HepG2 (cell line): ENCODE results near the gene FLYWCH1. TPM values are rescaled to one million over a fixed set of nuclear protein-coding genes. Genes with fewer than 3 reads are reported as not detected.

Source experiments
- ATAC-seq: fragments of 200-7000 bp; cut with Tn5 transposase; 3 replicates; pipeline ENCODE4 v1.9.1; 2020; ENCODE audit warnings: mild to moderate bottlenecking, moderate library complexity
- BruUV-seq: library from RNA; stranded (reverse); fragments of 400-500 nt; replicated peaks from 2 replicates; lab custom pipeline; 2021; lab: Mats Ljungman, UMichigan
- CTCF ChIA-PET: fragments of 300-600 bp; formaldehyde crosslinking; extraction: SDS; loops from one replicate; lab custom pipeline; 2021; ENCODE audit warnings: low total read pairs, inconsistent platforms, low intra/inter-chr PET ratio; lab: Yijun Ruan, JAX
- POLR2A ChIA-PET: fragments of 350-600 bp; sonication (Branson Sonifier 250); formaldehyde crosslinking; loops from one replicate; lab custom pipeline; 2020; ENCODE audit warnings: antibody characterized with exemption, inconsistent platforms; lab: Yijun Ruan, JAX
- DNase-seq: peaks from one replicate; pipeline ENCODE4 v3.0.0-alpha.2; 2015; ENCODE audit warnings: low spot score
- FAIRE-seq: peaks from 3 replicates; lab custom pipeline; 2011; peaks lifted over from hg19 to GRCh38; lab: Jason Lieb, UNC
- H2AFZ ChIP-seq: one replicate; pipeline ENCODE4 v1.6.1; 2011; ENCODE audit warnings: low read length, inconsistent platforms
- H3K27ac ChIP-seq: fragments of 300-600 bp; 3 replicates; pipeline ENCODE4 v1.8.0; 2011; ENCODE audit warnings: mixed run types, mild to moderate bottlenecking, mixed read lengths, low read length, inconsistent platforms; ENCODE audit not compliant: insufficient read depth; ENCODE audit errors: extremely low read length
- H3K27me3 ChIP-seq, 2 experiments: fragments of 200-600 bp in 1 of 2; 2 replicates in 1 of 2; 3 replicates in 1 of 2; pipeline versions ENCODE4 v1.6.0 to v1.8.0; 2011; ENCODE audit warnings: low read length in 2 of 2, mild to moderate bottlenecking in 2 of 2, moderate library complexity in 2 of 2, inconsistent platforms in 1 of 2; ENCODE audit not compliant: insufficient read depth in 2 of 2, control insufficient read depth in 1 of 2
- H3K36me3 ChIP-seq, 2 experiments: fragments of 200-600 bp in 1 of 2; replicated peaks in 1 of 2; 2 replicates in 1 of 2; 3 replicates in 1 of 2; pipeline versions ENCODE4 v1.5.1 to v1.8.0; 2011; ENCODE audit warnings: low read length in 2 of 2, inconsistent platforms in 1 of 2; ENCODE audit not compliant: insufficient read depth in 2 of 2, control insufficient read depth in 1 of 2
- H3K4me1 ChIP-seq: 2 replicates; pipeline ENCODE4 v1.5.1; 2012; ENCODE audit warnings: low read length, inconsistent platforms; ENCODE audit not compliant: insufficient read depth
- H3K4me2 ChIP-seq: 2 replicates; pipeline ENCODE4 v1.6.0; 2011; ENCODE audit warnings: low read depth, low read length, inconsistent platforms
- H3K4me3 ChIP-seq, 3 experiments: fragments of 200-600 bp in 1 of 3; sonication (generic), shearing (Covaris generic) in 1 of 3; replicated peaks in 1 of 3; 2 replicates each; pipeline ENCODE4 v1.5.1; 2011 to 2016; ENCODE audit warnings: low read length in 3 of 3, inconsistent platforms in 2 of 3, low read depth in 2 of 3, mild to moderate bottlenecking in 2 of 3, control low read depth in 1 of 3, mixed read lengths in 1 of 3; ENCODE audit not compliant: insufficient read depth in 1 of 3
- H3K79me2 ChIP-seq: one replicate; pipeline ENCODE4 v1.6.1; 2011; ENCODE audit warnings: low read length, inconsistent platforms; ENCODE audit not compliant: insufficient read depth
- H3K9ac ChIP-seq: 2 replicates; pipeline ENCODE4 v1.6.0; 2011; ENCODE audit warnings: mild to moderate bottlenecking, low read depth, low read length, inconsistent platforms; ENCODE audit not compliant: insufficient read depth
- H3K9me3 ChIP-seq: 2 replicates; pipeline ENCODE4 v1.5.1; 2012; ENCODE audit warnings: mild to moderate bottlenecking, low read length
- H4K20me1 ChIP-seq: 2 replicates; pipeline ENCODE4 v1.6.0; 2011; ENCODE audit warnings: inconsistent platforms, mild to moderate bottlenecking, low read length, moderate library complexity; ENCODE audit not compliant: insufficient read depth
- GABPB1 ChIP-seq: IDR thresholded peaks from 2 replicates; pipeline ENCODE4 v1.6.1; 2016; ENCODE audit warnings: mild to moderate bottlenecking, missing genetic modification reagents, moderate library complexity, missing compliant biosample characterization
- ISL2 ChIP-seq: sonication (generic); formaldehyde crosslinking; IDR thresholded peaks from 2 replicates; pipeline ENCODE4 v1.5.0; 2020; ENCODE audit warnings: missing genetic modification reagents
- MAZ ChIP-seq, 2 experiments: sonication (generic) in 1 of 2; formaldehyde crosslinking in 1 of 2; IDR thresholded peaks; 2 replicates each; pipeline versions ENCODE4 v1.5.0 to v1.6.1; 2012 to 2020; ENCODE audit warnings: low read depth in 2 of 2, mild to moderate bottlenecking in 2 of 2, borderline replicate concordance in 1 of 2, improper control_type of control experiment in 1 of 2, low read length in 1 of 2, missing genetic modification reagents in 1 of 2, moderate library complexity in 1 of 2
- SMARCC2 ChIP-seq: fragments of 450-650 bp; IDR thresholded peaks from 2 replicates; pipeline ENCODE4 v1.6.1; 2017; ENCODE audit warnings: antibody characterized with exemption, mild to moderate bottlenecking
- SP140L ChIP-seq: sonication (generic); formaldehyde crosslinking; IDR thresholded peaks from 2 replicates; pipeline ENCODE4 v1.4.0; 2020; ENCODE audit warnings: missing genetic modification reagents, borderline replicate concordance
- SRSF9 ChIP-seq: fragments of 200-400 bp; formaldehyde crosslinking; IDR thresholded peaks from 2 replicates; pipeline ENCODE4 v1.6.1; 2018; ENCODE audit warnings: borderline replicate concordance, mild to moderate bottlenecking, low read depth, low read length; ENCODE audit not compliant: insufficient read depth, poor library complexity, severe bottlenecking
- TOPORS ChIP-seq: sonication (generic); formaldehyde crosslinking; IDR thresholded peaks from 2 replicates; pipeline ENCODE4 v1.8.0; 2023; ENCODE audit warnings: mild to moderate bottlenecking, missing genetic modification reagents
- ZFP36 ChIP-seq: fragments of 150-350 bp; IDR thresholded peaks from 2 replicates; pipeline ENCODE4 v1.6.1; 2018; ENCODE audit warnings: borderline replicate concordance, low read length, low read depth; ENCODE audit not compliant: partially characterized antibody
- ZNF205 ChIP-seq: IDR thresholded peaks from 2 replicates; pipeline ENCODE4 v1.6.1; 2018; ENCODE audit warnings: missing biosample characterization, missing genetic modification reagents
- ZNF430 ChIP-seq: sonication (generic); formaldehyde crosslinking; IDR thresholded peaks from 2 replicates; pipeline ENCODE4 v1.9.0; 2021; ENCODE audit warnings: mild to moderate bottlenecking, missing genetic modification reagents
- ZNF543 ChIP-seq: sonication (generic); formaldehyde crosslinking; IDR thresholded peaks from 2 replicates; pipeline ENCODE4 v1.4.0; 2020; ENCODE audit warnings: mild to moderate bottlenecking, missing genetic modification reagents
- ZNF660 ChIP-seq: sonication (generic); formaldehyde crosslinking; IDR thresholded peaks from 2 replicates; pipeline ENCODE4 v1.5.1; 2020; ENCODE audit warnings: mild to moderate bottlenecking, low read depth, missing genetic modification reagents, borderline replicate concordance
- WGBS: methylation state at CpG from one replicate; pipeline ENCODE4 v1.1.6; 2017; ENCODE audit warnings: low lambda C conversion rate; 5-methylcytosine and 5-hydroxymethylcytosine counted together
- in situ Hi-C: cut with HindIII; loops from 2 replicates; pipeline ENCODE4 v1.10.0; 2017; ENCODE audit warnings: low pct_unique_long_range_greater_than_20kb; ENCODE audit not compliant: extremely low pct_ligation_motif_present
- intact Hi-C: fragments of 100-400 bp; cut with micrococcal nuclease; formaldehyde crosslinking; loops from one replicate; pipeline ENCODE4 v1.10.0; 2022; ENCODE audit not compliant: unreplicated experiment
- polyA plus RNA-seq, 8 experiments: library from polyadenylated mRNA; depleted of rRNA in 3 of 8; stranded (reverse) in 7 of 8; unstranded in 1 of 8; fragments of >200 nt; fragmentation: Illumina TruSeq in 4 of 8; extraction: Trizol in 4 of 8; gene quantifications; 2 replicates each; pipeline versions ENCODE4 v1.2.1 to v1.2.3, GENCODE V29; 2011 to 2016; ENCODE audit warnings: low read depth in 4 of 8, missing spikeins in 1 of 8, mixed read lengths in 1 of 8; ENCODE audit not compliant: insufficient read depth in 1 of 8
- total RNA-seq, 5 experiments: library from RNA; depleted of rRNA; stranded (reverse); fragments of >200 nt; fragmentation: Illumina TruSeq; extraction: Trizol; gene quantifications; 2 replicates each; pipeline ENCODE4 v1.2.3, GENCODE V29; 2016; ENCODE audit warnings: low read depth in 1 of 5
- TF ChIP-seq, protein P1 (sequence below): sonication (generic); formaldehyde crosslinking; IDR thresholded peaks from 2 replicates; pipeline ENCODE4 v1.5.0; 2020; ENCODE audit warnings: mild to moderate bottlenecking, missing genetic modification reagents
- TF ChIP-seq, protein P2 (sequence below): sonication (generic); formaldehyde crosslinking; IDR thresholded peaks from 2 replicates; pipeline ENCODE4 v1.5.1; 2020; ENCODE audit warnings: missing genetic modification reagents, mild to moderate bottlenecking, borderline replicate concordance
- TF ChIP-seq, protein P3 (sequence below): sonication (generic); formaldehyde crosslinking; IDR thresholded peaks from 2 replicates; pipeline ENCODE4 v1.5.0; 2020; ENCODE audit warnings: missing genetic modification reagents, mild to moderate bottlenecking, borderline replicate concordance

FLYWCH1 gene
- total and polyA plus RNA-seq, 2 of the 13 experiments (the other 11 are each of a cell fraction or from before 2014, with no cell fraction given): 7.3 to 12.4 TPM

DNA sequence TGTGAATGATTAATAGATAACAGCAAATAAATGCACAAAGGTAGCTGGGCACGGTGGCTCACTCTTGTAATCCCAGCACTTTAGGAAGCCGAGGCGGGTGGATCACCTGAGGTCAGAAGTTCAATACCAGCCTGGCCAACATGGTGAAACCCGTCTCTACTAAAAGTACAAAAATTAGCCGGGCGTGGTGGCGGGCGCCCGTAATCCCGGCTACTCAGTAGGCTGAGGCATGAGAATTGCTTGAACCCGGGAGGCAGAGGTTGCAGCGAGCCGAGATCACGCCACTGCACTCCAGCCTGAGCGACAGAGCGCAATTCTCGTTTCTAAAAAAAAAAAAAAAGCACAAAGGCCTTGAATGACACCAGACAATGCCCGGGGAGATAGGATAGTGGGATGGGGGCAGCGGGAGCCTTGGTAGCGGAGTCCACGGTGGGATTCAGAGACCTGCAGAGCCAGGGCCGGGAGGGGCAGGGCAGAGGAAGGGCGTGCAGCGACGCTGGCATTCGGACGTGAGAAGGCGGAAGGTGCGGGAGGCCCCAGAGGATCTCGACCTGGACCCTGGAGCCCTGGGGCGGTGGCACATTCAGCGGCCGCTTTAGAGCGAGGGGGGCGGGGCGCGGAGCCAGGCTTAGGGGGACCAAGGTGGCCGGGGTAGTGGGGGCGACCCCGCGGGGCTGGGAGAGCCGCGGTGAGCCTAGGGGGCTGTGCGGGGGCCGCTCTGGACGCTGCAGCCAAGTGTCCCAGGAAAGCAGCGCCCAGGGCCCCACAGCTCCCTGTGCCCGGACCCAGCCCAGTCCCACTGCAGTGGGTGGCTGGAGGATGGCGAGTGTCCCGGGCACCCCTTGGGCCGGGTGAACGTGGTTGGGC is 29.7 kb upstream of the FLYWCH1 start:
- ATAC-seq: peak; percentile 48
- Histone ChIP-seq H3K4me2 (peak overlapping the region; percentile 79), H3K9ac (peak overlapping the region; percentile 46; the same call in 1 of the 2 replicates)
- TF ChIP-seq, protein P1, sequence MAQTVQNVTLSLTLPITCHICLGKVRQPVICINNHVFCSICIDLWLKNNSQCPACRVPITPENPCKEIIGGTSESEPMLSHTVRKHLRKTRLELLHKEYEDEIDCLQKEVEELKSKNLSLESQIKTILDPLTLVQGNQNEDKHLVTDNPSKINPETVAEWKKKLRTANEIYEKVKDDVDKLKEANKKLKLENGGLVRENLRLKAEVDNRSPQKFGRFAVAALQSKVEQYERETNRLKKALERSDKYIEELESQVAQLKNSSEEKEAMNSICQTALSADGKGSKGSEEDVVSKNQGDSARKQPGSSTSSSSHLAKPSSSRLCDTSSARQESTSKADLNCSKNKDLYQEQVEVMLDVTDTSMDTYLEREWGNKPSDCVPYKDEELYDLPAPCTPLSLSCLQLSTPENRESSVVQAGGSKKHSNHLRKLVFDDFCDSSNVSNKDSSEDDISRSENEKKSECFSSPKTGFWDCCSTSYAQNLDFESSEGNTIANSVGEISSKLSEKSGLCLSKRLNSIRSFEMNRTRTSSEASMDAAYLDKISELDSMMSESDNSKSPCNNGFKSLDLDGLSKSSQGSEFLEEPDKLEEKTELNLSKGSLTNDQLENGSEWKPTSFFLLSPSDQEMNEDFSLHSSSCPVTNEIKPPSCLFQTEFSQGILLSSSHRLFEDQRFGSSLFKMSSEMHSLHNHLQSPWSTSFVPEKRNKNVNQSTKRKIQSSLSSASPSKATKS (CRISPR knock-in tag): no peak
- no peak for TF ChIP-seq SRSF9
- no peak; the same call in 1 of the 2 replicates for TF ChIP-seq ZNF660 (CRISPR knock-in tag)
- TF ChIP-seq ZFP36: no peak
- TF ChIP-seq ZNF543 (CRISPR knock-in tag): no peak
- peak; percentile 16; the same call in 1 of the 2 replicates for TF ChIP-seq GABPB1
- TF ChIP-seq, protein P2, sequence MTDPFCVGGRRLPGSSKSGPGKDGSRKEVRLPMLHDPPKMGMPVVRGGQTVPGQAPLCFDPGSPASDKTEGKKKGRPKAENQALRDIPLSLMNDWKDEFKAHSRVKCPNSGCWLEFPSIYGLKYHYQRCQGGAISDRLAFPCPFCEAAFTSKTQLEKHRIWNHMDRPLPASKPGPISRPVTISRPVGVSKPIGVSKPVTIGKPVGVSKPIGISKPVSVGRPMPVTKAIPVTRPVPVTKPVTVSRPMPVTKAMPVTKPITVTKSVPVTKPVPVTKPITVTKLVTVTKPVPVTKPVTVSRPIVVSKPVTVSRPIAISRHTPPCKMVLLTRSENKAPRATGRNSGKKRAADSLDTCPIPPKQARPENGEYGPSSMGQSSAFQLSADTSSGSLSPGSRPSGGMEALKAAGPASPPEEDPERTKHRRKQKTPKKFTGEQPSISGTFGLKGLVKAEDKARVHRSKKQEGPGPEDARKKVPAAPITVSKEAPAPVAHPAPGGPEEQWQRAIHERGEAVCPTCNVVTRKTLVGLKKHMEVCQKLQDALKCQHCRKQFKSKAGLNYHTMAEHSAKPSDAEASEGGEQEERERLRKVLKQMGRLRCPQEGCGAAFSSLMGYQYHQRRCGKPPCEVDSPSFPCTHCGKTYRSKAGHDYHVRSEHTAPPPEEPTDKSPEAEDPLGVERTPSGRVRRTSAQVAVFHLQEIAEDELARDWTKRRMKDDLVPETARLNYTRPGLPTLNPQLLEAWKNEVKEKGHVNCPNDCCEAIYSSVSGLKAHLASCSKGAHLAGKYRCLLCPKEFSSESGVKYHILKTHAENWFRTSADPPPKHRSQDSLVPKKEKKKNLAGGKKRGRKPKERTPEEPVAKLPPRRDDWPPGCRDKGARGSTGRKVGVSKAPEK (CRISPR knock-in tag): no peak
- TF ChIP-seq TOPORS (CRISPR knock-in tag): no peak
- no peak for TF ChIP-seq ISL2 (CRISPR knock-in tag)
- TF ChIP-seq ZNF430: no peak
- no peak for TF ChIP-seq SMARCC2
- TF ChIP-seq SP140L (CRISPR knock-in tag): no peak
- TF ChIP-seq ZNF205: no peak; the same call in 1 of the 2 replicates
- TF ChIP-seq, protein P3, sequence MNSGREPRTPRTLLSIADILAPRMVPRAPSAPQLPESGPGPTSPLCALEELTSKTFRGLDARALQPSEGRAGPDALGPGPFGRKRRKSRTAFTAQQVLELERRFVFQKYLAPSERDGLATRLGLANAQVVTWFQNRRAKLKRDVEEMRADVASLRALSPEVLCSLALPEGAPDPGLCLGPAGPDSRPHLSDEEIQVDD (CRISPR knock-in tag): no peak
- TF ChIP-seq MAZ (IDR thresholded peaks at IDR 0.05; ENCODE audit: borderline replicate concordance, low read depth, low read length): no peak
- no peak for TF ChIP-seq MAZ (CRISPR knock-in tag; IDR thresholded peaks at IDR 0.05; ENCODE audit: low read depth)

More for the DNA sequence above, 29.7 kb upstream of the FLYWCH1 start:
- Histone ChIP-seq H3K9me3 (no peaks in the 10 kb centered on the region), H3K36me3 (no peaks in the 10 kb centered on the region), H3K79me2 (peaks cover 8% of the 10 kb centered on the region), H3K4me1 (peaks cover 9% of the 10 kb centered on the region), H4K20me1 (no peaks in the 10 kb centered on the region), H3K27ac (peak overlapping the region; percentile 76), H3K27me3 (no peaks in the 10 kb centered on the region), H2AFZ (no peak overlapping the region), H3K4me3 (peak overlapping the region; percentile 78 to 95 (median 94))
- ChIA-PET POLR2A (interaction anchor here (0.8 to 3.4 kb wide), 12 partner anchors 12 to 139 kb away, joined by 3 to 96 read pairs (median 12); partner anchors contain the start of genes FLYWCH1, SRRM2 and ZG16B), CTCF (no interaction called here)
- no TSS peak for BruUV-seq
- DNase-seq: peak; percentile 20
- WGBS: under 1% methylated on average over 34 of the region's 52 CpGs
- no peak for FAIRE-seq
- in situ Hi-C loops: no loop called here
- intact Hi-C loops: loop anchor here (2.0 kb wide), 1 partner anchor 23 kb away; no protein-coding TSS in a partner anchor
